ENCODE results near the gene NPBWR2.

Gene NPBWR2

DNA sequence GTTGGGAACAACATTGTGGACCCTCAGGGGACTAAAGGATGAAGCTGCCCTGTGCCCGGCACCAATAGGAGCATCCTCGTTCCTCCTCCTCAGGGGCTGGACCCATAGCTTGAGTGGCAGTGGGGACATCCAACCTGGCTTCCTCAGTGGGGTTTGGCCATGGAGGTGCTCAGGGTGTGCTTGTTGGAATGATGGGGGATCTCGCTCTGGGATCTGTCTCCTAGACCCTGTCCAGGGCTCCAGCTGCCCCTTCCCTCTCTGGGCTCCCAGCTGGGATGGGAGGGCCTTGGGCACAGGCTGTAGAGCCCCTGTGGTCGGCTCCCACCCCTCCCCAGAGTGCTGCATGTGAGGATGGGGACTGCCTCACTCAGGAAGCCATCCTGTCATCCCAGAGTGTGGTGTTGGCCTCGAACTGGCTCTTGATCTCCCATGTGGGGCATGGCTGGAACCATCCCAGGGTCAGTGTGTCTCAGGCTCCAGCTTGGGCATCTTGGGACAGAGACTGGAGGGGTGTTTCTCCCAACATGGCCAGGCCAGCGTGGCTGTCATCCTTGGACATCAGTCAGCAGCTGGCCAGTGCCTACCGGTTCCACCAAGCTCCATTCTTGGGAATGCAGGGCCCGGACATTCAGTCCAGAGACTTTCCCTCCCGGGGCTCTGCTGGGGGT, 47.4 kb upstream of the NPBWR2 start:
- TF ChIP-seq EZH2phosphoT487 (IDR thresholded peaks at IDR 0.05; ENCODE audit: low read length) (no peak), EZH2 (optimal IDR thresholded peaks at IDR 0.05; ENCODE audit: low read depth, low read length) (no peak)
- TF ChIP-seq, protein P1, sequence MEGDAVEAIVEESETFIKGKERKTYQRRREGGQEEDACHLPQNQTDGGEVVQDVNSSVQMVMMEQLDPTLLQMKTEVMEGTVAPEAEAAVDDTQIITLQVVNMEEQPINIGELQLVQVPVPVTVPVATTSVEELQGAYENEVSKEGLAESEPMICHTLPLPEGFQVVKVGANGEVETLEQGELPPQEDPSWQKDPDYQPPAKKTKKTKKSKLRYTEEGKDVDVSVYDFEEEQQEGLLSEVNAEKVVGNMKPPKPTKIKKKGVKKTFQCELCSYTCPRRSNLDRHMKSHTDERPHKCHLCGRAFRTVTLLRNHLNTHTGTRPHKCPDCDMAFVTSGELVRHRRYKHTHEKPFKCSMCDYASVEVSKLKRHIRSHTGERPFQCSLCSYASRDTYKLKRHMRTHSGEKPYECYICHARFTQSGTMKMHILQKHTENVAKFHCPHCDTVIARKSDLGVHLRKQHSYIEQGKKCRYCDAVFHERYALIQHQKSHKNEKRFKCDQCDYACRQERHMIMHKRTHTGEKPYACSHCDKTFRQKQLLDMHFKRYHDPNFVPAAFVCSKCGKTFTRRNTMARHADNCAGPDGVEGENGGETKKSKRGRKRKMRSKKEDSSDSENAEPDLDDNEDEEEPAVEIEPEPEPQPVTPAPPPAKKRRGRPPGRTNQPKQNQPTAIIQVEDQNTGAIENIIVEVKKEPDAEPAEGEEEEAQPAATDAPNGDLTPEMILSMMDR (IDR thresholded peaks at IDR 0.05; ENCODE audit: low read length): no peak
- Histone ChIP-seq H3F3A (ENCODE audit: insufficient read depth, low read length) (no peaks in the 10 kb centered on the region), H4K20me1 (ENCODE audit: insufficient read depth, low read length) (no peaks in the 10 kb centered on the region), H3K4me2 (ENCODE audit: low read depth, low read length) (no peak overlapping the region), H3K4me1 (ENCODE audit: low read length) (no peaks in the 10 kb centered on the region), H3K9me2 (replicated peaks; ENCODE audit: insufficient read depth, low read length) (no peaks in the 10 kb centered on the region), H3K79me2 (ENCODE audit: low read length) (no peaks in the 10 kb centered on the region), H3K9ac (ENCODE audit: low read length) (no peak overlapping the region), H3K4me3 (ENCODE audit: low read length) (no peak overlapping the region), H3K9me3 (replicated peaks; ENCODE audit: insufficient read depth, low read length) (no peaks in the 10 kb centered on the region), H3K27ac (ENCODE audit: low read length) (no peak overlapping the region), H2AFZ (ENCODE audit: low read length) (no peak overlapping the region), H3K27me3 (replicated peaks; ENCODE audit: insufficient read depth, low read length) (peaks cover 85% of the 10 kb centered on the region), H3K36me3 (replicated peaks; ENCODE audit: insufficient read depth, low read length) (no peaks in the 10 kb centered on the region)
- DNase-seq: no peak

DNA sequence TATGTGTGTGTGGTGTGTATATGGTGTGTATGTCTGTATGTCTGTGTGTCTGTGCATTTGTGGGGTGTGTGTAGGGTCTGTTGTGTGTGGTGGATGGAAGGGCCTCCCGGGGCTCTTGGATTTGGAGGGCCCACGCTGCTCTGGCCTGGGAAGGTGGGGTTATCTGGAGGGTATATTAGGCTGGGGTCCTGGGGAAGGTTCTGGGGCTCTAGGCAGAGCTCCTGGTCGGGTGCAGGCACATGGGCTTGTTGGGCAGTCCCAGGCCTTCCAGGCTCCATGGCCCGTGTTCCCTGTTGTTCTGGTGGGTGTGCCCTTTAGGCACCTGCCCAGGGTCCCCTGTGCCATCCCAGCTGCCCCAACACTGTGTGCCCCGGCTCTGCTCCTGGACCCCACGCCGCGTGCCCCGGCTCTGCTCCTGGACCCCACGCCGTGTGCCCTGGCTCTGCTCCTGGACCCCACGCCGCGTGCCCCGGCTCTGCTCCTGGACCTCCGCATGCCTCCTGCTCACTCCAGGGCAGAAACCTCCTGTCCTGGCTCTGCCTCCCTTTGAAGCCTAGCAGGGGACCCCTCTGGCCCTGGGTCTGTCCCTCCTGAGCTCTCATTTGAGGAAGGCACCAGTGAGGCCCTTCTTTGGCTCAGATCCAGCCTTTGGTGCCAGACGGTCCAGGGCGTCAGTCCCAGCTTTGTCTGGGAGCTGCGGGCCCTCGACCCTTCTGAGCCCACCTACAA, 46.7 kb upstream of the NPBWR2 start:
- H3K4me3 ChIP-seq (ENCODE audit: low read length): no peak overlapping the region
- no peak overlapping the region for H3K9ac ChIP-seq (ENCODE audit: low read length)
- no peak overlapping the region for H2AFZ ChIP-seq (ENCODE audit: low read length)
- H3K4me1 ChIP-seq (ENCODE audit: low read length): no peaks in the 10 kb centered on the region
- no peak overlapping the region for H3K4me2 ChIP-seq (ENCODE audit: low read depth, low read length)
- H3K27ac ChIP-seq (ENCODE audit: low read length): no peak overlapping the region
- no peaks in the 10 kb centered on the region for H3K79me2 ChIP-seq (ENCODE audit: low read length)
- no peaks in the 10 kb centered on the region for H3K9me2 ChIP-seq (replicated peaks; ENCODE audit: insufficient read depth, low read length)
- TF ChIP-seq EZH2 (optimal IDR thresholded peaks at IDR 0.05; ENCODE audit: low read depth, low read length) (no peak), EZH2phosphoT487 (IDR thresholded peaks at IDR 0.05; ENCODE audit: low read length) (no peak)
- TF ChIP-seq, protein P1 (IDR thresholded peaks at IDR 0.05; ENCODE audit: low read length): no peak
- no peaks in the 10 kb centered on the region for H4K20me1 ChIP-seq (ENCODE audit: insufficient read depth, low read length)
- no peak for DNase-seq
- H3K9me3 ChIP-seq (replicated peaks; ENCODE audit: insufficient read depth, low read length): no peaks in the 10 kb centered on the region
- no peaks in the 10 kb centered on the region for H3F3A ChIP-seq (ENCODE audit: insufficient read depth, low read length)
- no peaks in the 10 kb centered on the region for H3K36me3 ChIP-seq (replicated peaks; ENCODE audit: insufficient read depth, low read length)
- peaks cover 85% of the 10 kb centered on the region for H3K27me3 ChIP-seq (replicated peaks; ENCODE audit: insufficient read depth, low read length)

DNA sequence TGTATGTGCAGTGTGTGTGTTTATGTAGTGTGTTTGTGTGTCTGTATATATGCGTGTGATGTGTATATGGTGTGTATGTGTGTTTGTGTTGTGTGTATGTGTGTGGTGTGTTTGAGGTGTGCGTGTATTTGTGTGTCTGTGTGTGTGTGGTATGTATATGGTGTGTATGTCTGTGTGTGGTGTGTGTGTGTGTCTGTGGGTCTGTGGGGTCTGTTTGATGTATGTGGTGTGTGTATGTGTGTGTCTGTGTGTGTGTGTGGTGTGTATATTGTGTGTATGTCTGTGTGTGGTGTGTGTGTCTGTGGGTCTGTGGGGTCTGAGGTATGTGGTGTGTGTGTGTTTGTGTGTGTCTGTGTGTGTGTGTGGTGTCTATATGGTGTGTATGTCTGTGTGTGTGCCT, 46.0 kb upstream of the NPBWR2 start:
- DNase-seq: no peak
- no peak overlapping the region for H3K4me2 ChIP-seq (ENCODE audit: low read depth, low read length)
- no peak overlapping the region for H3K9ac ChIP-seq (ENCODE audit: low read length)
- no peak overlapping the region for H3K27ac ChIP-seq (ENCODE audit: low read length)
- no peaks in the 10 kb centered on the region for H4K20me1 ChIP-seq (ENCODE audit: insufficient read depth, low read length)
- H3K9me2 ChIP-seq (replicated peaks; ENCODE audit: insufficient read depth, low read length): no peaks in the 10 kb centered on the region
- no peak overlapping the region for H2AFZ ChIP-seq (ENCODE audit: low read length)
- no peaks in the 10 kb centered on the region for H3F3A ChIP-seq (ENCODE audit: insufficient read depth, low read length)
- no peak overlapping the region for H3K4me3 ChIP-seq (ENCODE audit: low read length)
- H3K36me3 ChIP-seq (replicated peaks; ENCODE audit: insufficient read depth, low read length): no peaks in the 10 kb centered on the region
- H3K27me3 ChIP-seq (replicated peaks; ENCODE audit: insufficient read depth, low read length): peaks cover 89% of the 10 kb centered on the region
- H3K9me3 ChIP-seq (replicated peaks; ENCODE audit: insufficient read depth, low read length): no peaks in the 10 kb centered on the region
- H3K79me2 ChIP-seq (ENCODE audit: low read length): no peaks in the 10 kb centered on the region
- TF ChIP-seq EZH2 (optimal IDR thresholded peaks at IDR 0.05; ENCODE audit: low read depth, low read length): no peak
- TF ChIP-seq, protein P1 (IDR thresholded peaks at IDR 0.05; ENCODE audit: low read length): no peak
- no peak for TF ChIP-seq EZH2phosphoT487 (IDR thresholded peaks at IDR 0.05; ENCODE audit: low read length)
- no peaks in the 10 kb centered on the region for H3K4me1 ChIP-seq (ENCODE audit: low read length)

Data from MM.1S (cell line).